Neutrophil (primary cell): ENCODE data around the gene PEX26.

ENCODE experiments used
- H3K27ac ChIP-seq: fragments of 200-600 bp; sonication (generic); 2 replicates; pipeline ENCODE4 v1.5.1; 2016; ENCODE audit warnings: mild to moderate bottlenecking, moderate library complexity
- H3K27me3 ChIP-seq: fragments of 200-600 bp; sonication (generic); 2 replicates; pipeline ENCODE4 v1.6.0; 2016; ENCODE audit warnings: mild to moderate bottlenecking
- H3K36me3 ChIP-seq: fragments of 200-600 bp; sonication (generic); 2 replicates; pipeline ENCODE4 v1.5.1; 2017
- H3K4me1 ChIP-seq, 2 experiments: fragments of 200-600 bp in 1 of 2; sonication (generic) in 1 of 2; 1 replicate in 1 of 2; 2 replicates in 1 of 2; pipeline versions ENCODE4 v1.5.1 to v1.6.1; 2013 to 2016; ENCODE audit warnings: low read depth in 1 of 2, low read length in 1 of 2, mild to moderate bottlenecking in 1 of 2, moderate library complexity in 1 of 2; ENCODE audit not compliant: control insufficient read depth in 1 of 2, insufficient read depth in 1 of 2
- H3K4me3 ChIP-seq, 2 experiments: fragments of 200-600 bp in 1 of 2; sonication (generic) in 1 of 2; 1 replicate in 1 of 2; 2 replicates in 1 of 2; pipeline ENCODE4 v1.5.1; 2013 to 2016; ENCODE audit warnings: low read depth in 1 of 2, low read length in 1 of 2, mild to moderate bottlenecking in 1 of 2, moderate library complexity in 1 of 2
- H3K9me3 ChIP-seq: fragments of 200-600 bp; sonication (generic); 2 replicates; pipeline ENCODE4 v1.5.1; 2016
- TF ChIP-seq, protein P1 (sequence below): fragments of 200-600 bp; sonication (generic); IDR thresholded peaks from 2 replicates; pipeline ENCODE4 v1.5.1; 2016; ENCODE audit warnings: antibody characterized with exemption

PEX26 gene

DNA sequence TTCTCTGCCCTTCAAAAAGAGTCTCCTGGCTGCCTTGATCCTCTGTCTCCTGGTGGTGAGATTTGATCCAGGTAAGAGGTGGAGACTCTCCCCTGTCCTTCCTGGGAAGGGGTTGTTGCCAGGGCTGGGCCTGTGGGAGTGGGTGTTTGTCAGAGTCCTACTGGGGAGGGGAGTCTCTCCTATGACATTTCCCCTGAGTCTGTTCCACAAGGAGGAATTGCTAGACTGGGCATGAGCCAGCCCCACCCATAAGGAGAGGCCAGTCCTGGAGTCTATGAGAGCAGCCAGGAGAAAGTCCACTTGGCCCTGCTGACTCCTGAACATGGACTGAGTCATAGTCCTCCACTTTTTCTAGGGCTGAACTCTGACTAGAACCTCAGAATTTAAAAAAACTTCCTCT is 7.4 kb downstream of the PEX26 start:
- no peak overlapping the region for H3K27ac ChIP-seq
- H3K4me3 ChIP-seq: no peak overlapping the region
- H3K27me3 ChIP-seq: no peaks in the 10 kb centered on the region
- no peaks in the 10 kb centered on the region for H3K9me3 ChIP-seq
- no peaks in the 10 kb centered on the region for H3K4me1 ChIP-seq
- TF ChIP-seq, protein P1, sequence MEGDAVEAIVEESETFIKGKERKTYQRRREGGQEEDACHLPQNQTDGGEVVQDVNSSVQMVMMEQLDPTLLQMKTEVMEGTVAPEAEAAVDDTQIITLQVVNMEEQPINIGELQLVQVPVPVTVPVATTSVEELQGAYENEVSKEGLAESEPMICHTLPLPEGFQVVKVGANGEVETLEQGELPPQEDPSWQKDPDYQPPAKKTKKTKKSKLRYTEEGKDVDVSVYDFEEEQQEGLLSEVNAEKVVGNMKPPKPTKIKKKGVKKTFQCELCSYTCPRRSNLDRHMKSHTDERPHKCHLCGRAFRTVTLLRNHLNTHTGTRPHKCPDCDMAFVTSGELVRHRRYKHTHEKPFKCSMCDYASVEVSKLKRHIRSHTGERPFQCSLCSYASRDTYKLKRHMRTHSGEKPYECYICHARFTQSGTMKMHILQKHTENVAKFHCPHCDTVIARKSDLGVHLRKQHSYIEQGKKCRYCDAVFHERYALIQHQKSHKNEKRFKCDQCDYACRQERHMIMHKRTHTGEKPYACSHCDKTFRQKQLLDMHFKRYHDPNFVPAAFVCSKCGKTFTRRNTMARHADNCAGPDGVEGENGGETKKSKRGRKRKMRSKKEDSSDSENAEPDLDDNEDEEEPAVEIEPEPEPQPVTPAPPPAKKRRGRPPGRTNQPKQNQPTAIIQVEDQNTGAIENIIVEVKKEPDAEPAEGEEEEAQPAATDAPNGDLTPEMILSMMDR: no peak
- H3K36me3 ChIP-seq: peaks cover 87% of the 10 kb centered on the region

DNA sequence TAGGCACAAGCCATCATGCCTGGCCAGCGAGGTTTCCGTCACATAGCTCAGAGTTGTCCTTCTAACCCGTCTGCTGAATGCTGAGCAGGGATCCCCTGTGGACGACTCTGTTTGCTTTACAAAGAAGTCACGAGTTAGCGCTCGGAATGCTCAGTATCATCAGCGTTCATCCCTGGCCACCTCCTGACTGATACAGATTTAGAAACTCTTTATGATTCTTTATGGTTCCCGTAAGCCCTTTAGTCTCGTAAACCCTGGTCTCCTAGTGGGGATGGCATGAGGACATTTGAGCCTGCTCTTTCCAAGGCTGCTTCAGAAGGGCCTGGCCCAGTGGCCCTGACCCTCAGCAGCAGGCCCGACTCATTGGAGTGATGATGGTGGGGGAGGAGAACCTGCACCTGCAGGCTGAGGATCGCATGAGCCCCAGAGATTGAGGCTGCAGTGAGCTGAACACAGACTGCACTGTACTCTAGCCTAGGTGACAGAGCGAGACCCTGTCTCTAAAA is 9.6 kb downstream of the PEX26 start:
- peaks cover 91% of the 10 kb centered on the region for H3K36me3 ChIP-seq
- TF ChIP-seq, protein P1: no peak
- H3K4me1 ChIP-seq: no peaks in the 10 kb centered on the region
- no peaks in the 10 kb centered on the region for H3K27me3 ChIP-seq
- H3K9me3 ChIP-seq: no peaks in the 10 kb centered on the region
- no peak overlapping the region for H3K27ac ChIP-seq
- no peak overlapping the region for H3K4me3 ChIP-seq

- no peak overlapping the region for H3K27ac ChIP-seq
- TF ChIP-seq, protein P1: no peak
- H3K4me3 ChIP-seq: no peak overlapping the region
- H3K36me3 ChIP-seq: peaks cover 77% of the 10 kb centered on the region
- H3K4me1 ChIP-seq: no peaks in the 10 kb centered on the region
- H3K27me3 ChIP-seq: no peaks in the 10 kb centered on the region
- no peaks in the 10 kb centered on the region for H3K9me3 ChIP-seq
Measured at GRCh38 chr22:18088825-18089568, 11.2 kb downstream of the PEX26 start.

GRCh38 chr22:18090286-18090685 is 12.5 kb downstream of the PEX26 start:
- no peaks in the 10 kb centered on the region for H3K9me3 ChIP-seq
- TF ChIP-seq, protein P1: no peak
- no peak overlapping the region for H3K27ac ChIP-seq
- peaks cover 70% of the 10 kb centered on the region for H3K36me3 ChIP-seq
- no peak overlapping the region for H3K4me3 ChIP-seq
- no peaks in the 10 kb centered on the region for H3K4me1 ChIP-seq
- H3K27me3 ChIP-seq: no peaks in the 10 kb centered on the region

DNA sequence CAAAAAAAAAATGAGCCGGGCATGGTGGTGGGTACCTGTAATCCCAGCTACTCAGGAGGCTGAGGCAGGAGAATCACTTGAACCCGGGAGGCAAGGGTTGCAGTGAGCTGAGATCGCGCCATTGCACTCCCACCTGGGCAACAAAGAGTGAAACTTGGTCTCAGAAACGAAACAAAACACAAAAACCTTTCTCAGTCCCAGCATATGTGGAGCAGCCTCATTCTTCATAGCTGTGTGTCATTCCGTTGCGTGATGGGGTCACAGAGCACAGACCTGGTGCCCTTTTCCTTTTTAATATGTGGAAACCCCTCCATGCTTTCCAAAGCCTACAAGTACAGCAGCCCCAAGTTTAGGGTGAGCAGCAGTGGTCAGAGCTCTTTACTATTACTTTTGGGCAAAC is 13.7 kb downstream of the PEX26 start:
- TF ChIP-seq, protein P1: no peak
- peaks cover 60% of the 10 kb centered on the region for H3K36me3 ChIP-seq
- H3K9me3 ChIP-seq: no peaks in the 10 kb centered on the region
- H3K27me3 ChIP-seq: no peaks in the 10 kb centered on the region
- H3K27ac ChIP-seq: no peak overlapping the region
- no peak overlapping the region for H3K4me3 ChIP-seq
- no peaks in the 10 kb centered on the region for H3K4me1 ChIP-seq
